ENCODE data around the gene RPP25L. TPM values are rescaled to one million over a fixed set of nuclear protein-coding genes. Genes with fewer than 3 reads are reported as not detected.

RPP25L gene
- total RNA-seq, 2 donors from 2014 or later: 19.3 to 22.4 TPM

- H3K4me1 ChIP-seq (ENCODE audit: control insufficient read depth, insufficient read depth, low read length): peaks cover 8% of the 10 kb centered on the region
- TF ChIP-seq CTCF (conservative IDR thresholded peaks at IDR 0.05): no peak
- Mint-ChIP-seq H3K36me3 (ENCODE audit: low read depth) (no peaks in the 10 kb centered on the region), H3K4me3 (no peak overlapping the region), H3K9me3 (no peaks in the 10 kb centered on the region), H3K4me1 (peaks cover 21% of the 10 kb centered on the region), H3K27ac (no peak overlapping the region), H3K27me3 (ENCODE audit: insufficient read depth) (peaks cover 58% of the 10 kb centered on the region)
- peak overlapping the region; percentile 32 for H3K27ac ChIP-seq (ENCODE audit: low read depth, low read length)
- H3K4me3 ChIP-seq (ENCODE audit: low read length): no peak overlapping the region
- 82 to 89% methylated on average over 4 to 8 of the region's 8 CpGs for WGBS, 2 experiments (ENCODE audit: insufficient coverage in 1 of 2, insufficient read length in 1 of 2)
- no peak overlapping the region for H3K9ac ChIP-seq (ENCODE audit: extremely low read depth, low read length, poor library complexity, severe bottlenecking)
- H3K27me3 ChIP-seq (ENCODE audit: control insufficient read depth, insufficient read depth, low read length, poor library complexity, severe bottlenecking): peaks cover 39% of the 10 kb centered on the region
- no peaks in the 10 kb centered on the region for H3K36me3 ChIP-seq (ENCODE audit: control insufficient read depth, insufficient read depth, low read length)
- H3K9me3 ChIP-seq (ENCODE audit: control insufficient read depth, low read length): no peaks in the 10 kb centered on the region
- DNase-seq: no peak
Observed at GRCh38 chr9:34575241-34575640, 36.7 kb downstream of the RPP25L start.

- no peak for TF ChIP-seq CTCF (conservative IDR thresholded peaks at IDR 0.05)
- no peak overlapping the region for H3K9ac ChIP-seq (ENCODE audit: extremely low read depth, low read length, poor library complexity, severe bottlenecking)
- no peaks in the 10 kb centered on the region for H3K36me3 ChIP-seq (ENCODE audit: control insufficient read depth, insufficient read depth, low read length)
- Mint-ChIP-seq H3K4me3 (no peak overlapping the region), H3K27me3 (ENCODE audit: insufficient read depth) (peaks cover 51% of the 10 kb centered on the region), H3K9me3 (no peaks in the 10 kb centered on the region), H3K4me1 (peaks cover 21% of the 10 kb centered on the region), H3K36me3 (ENCODE audit: low read depth) (no peaks in the 10 kb centered on the region), H3K27ac (no peak overlapping the region)
- no peaks in the 10 kb centered on the region for H3K9me3 ChIP-seq (ENCODE audit: control insufficient read depth, low read length)
- peaks cover 8% of the 10 kb centered on the region for H3K4me1 ChIP-seq (ENCODE audit: control insufficient read depth, insufficient read depth, low read length)
- H3K4me3 ChIP-seq (ENCODE audit: low read length): no peak overlapping the region
- H3K27me3 ChIP-seq (ENCODE audit: control insufficient read depth, insufficient read depth, low read length, poor library complexity, severe bottlenecking): peaks cover 37% of the 10 kb centered on the region
- H3K27ac ChIP-seq (ENCODE audit: low read depth, low read length): peak overlapping the region; percentile 32
- 87 to 92% methylated on average over 3 to 12 of the region's 12 CpGs for WGBS, 2 experiments (ENCODE audit: insufficient coverage in 1 of 2, insufficient read length in 1 of 2)
- no peak for DNase-seq
Observed at GRCh38 chr9:34574571-34574970, 37.3 kb downstream of the RPP25L start.

DNA sequence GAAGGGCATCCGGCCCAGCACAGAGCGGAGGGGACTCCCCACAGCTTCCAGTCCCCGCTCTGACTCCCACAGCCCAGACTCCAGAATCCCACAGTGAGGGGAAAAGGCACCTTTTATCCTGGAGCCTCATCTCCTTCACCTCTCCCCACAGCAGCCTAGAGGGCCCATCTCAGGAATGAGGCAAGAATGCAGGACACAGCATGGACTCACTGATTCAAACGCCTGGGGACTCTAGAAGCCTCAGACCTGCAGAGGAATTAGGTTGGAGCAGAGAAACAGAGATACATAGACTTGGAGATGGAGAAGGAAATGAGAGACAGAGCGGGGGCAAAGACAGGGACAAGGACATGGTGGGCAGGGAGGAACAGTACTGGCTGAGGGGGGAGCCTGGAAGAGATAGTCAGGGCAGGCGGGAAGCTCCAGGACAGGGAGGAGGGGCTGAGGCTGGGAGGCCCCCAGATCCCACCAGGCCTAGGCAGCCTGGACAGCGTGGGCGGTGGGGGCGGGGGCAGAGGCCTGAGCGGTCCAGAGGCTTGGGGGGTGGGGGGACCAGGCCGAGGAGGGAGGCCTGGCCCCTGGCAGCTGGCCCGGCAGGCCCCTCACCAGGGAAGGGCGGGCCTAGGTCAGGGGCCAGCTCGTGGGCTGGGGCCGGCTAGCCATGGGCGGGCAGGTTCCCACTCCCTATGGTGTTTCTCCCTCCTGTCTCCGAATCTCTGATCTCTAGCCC is 38.1 kb downstream of the RPP25L start:
- H3K9ac ChIP-seq (ENCODE audit: extremely low read depth, low read length, poor library complexity, severe bottlenecking): no peak overlapping the region
- Mint-ChIP-seq H3K27me3 (ENCODE audit: insufficient read depth) (peaks cover 43% of the 10 kb centered on the region), H3K27ac (no peak overlapping the region), H3K4me1 (peaks cover 15% of the 10 kb centered on the region), H3K9me3 (no peaks in the 10 kb centered on the region), H3K36me3 (ENCODE audit: low read depth) (no peaks in the 10 kb centered on the region), H3K4me3 (no peak overlapping the region)
- DNase-seq: no peak
- no peaks in the 10 kb centered on the region for H3K36me3 ChIP-seq (ENCODE audit: control insufficient read depth, insufficient read depth, low read length)
- 65 to 79% methylated on average over 7 to 16 of the region's 17 CpGs for WGBS, 2 experiments (ENCODE audit: insufficient coverage in 1 of 2, insufficient read length in 1 of 2)
- H3K27me3 ChIP-seq (ENCODE audit: control insufficient read depth, insufficient read depth, low read length, poor library complexity, severe bottlenecking): peaks cover 29% of the 10 kb centered on the region
- no peak overlapping the region for H3K27ac ChIP-seq (ENCODE audit: low read depth, low read length)
- peaks cover 6% of the 10 kb centered on the region for H3K4me1 ChIP-seq (ENCODE audit: control insufficient read depth, insufficient read depth, low read length)
- no peaks in the 10 kb centered on the region for H3K9me3 ChIP-seq (ENCODE audit: control insufficient read depth, low read length)
- no peak for TF ChIP-seq CTCF (conservative IDR thresholded peaks at IDR 0.05)
- H3K4me3 ChIP-seq (ENCODE audit: low read length): no peak overlapping the region
